GM21381 (cell line): ENCODE data around the gene GLIS1.

Experiments used
- ATAC-seq: cut with Tn5 transposase; IDR thresholded peaks from one replicate; pipeline ENCODE4 v1.9.1; 2021; ENCODE audit warnings: mild to moderate bottlenecking, moderate library complexity; ENCODE audit not compliant: unreplicated experiment

The GLIS1 gene

GRCh38 chr1:53620061-53620855, 118.7 kb downstream of the GLIS1 start:
- no peak for ATAC-seq

GRCh38 chr1:53619367-53620060, 119.5 kb downstream of the GLIS1 start:
- no peak for ATAC-seq

- ATAC-seq: no peak
Measured at GRCh38 chr1:53618500-53619366, 120.2 kb downstream of the GLIS1 start.

GRCh38 chr1:53617851-53618499, 121.0 kb downstream of the GLIS1 start:
- ATAC-seq: no peak

GRCh38 chr1:53617382-53617781, 121.6 kb downstream of the GLIS1 start:
- no peak for ATAC-seq

GRCh38 chr1:53616927-53617326, 122.0 kb downstream of the GLIS1 start:
- no peak for ATAC-seq

GRCh38 chr1:53616511-53616910, 122.5 kb downstream of the GLIS1 start:
- no peak for ATAC-seq

- ATAC-seq: no peak
Measured at GRCh38 chr1:53615101-53615500, 123.9 kb downstream of the GLIS1 start.

GRCh38 chr1:53614231-53615021, 124.5 kb downstream of the GLIS1 start:
- no peak for ATAC-seq

GRCh38 chr1:53608676-53609075, 130.3 kb downstream of the GLIS1 start:
- no peak for ATAC-seq

GRCh38 chr1:53608071-53608470, 130.9 kb downstream of the GLIS1 start:
- ATAC-seq: no peak

GRCh38 chr1:53606651-53607051, 132.3 kb downstream of the GLIS1 start:
- no peak for ATAC-seq

GRCh38 chr1:53606197-53606596, 132.8 kb downstream of the GLIS1 start:
- ATAC-seq: no peak

- ATAC-seq: no peak
Measured at GRCh38 chr1:53605181-53605580, 133.8 kb downstream of the GLIS1 start.

GRCh38 chr1:53604291-53604919, 134.6 kb downstream of the GLIS1 start:
- ATAC-seq: no peak

GRCh38 chr1:53603431-53603830, 135.5 kb downstream of the GLIS1 start:
- no peak for ATAC-seq

- ATAC-seq: no peak
Measured at GRCh38 chr1:53601867-53602775, 136.8 kb downstream of the GLIS1 start.

- ATAC-seq: no peak
Measured at GRCh38 chr1:53601031-53601745, 137.8 kb downstream of the GLIS1 start.
